Large intestine (tissue), 3 donors: Measurements from ENCODE around the gene GRIN2D. TPM values are rescaled to one million over a fixed set of nuclear protein-coding genes. Genes with fewer than 3 reads are reported as not detected.

Experiments
- DNase-seq, 2 donors: peaks; one replicate each; pipeline versions ENCODE4 v3.0.0 to v3.0.0-alpha.2; 2013
- H3K27ac ChIP-seq: one replicate; pipeline ENCODE4 v1.5.1; 2013; ENCODE audit warnings: low read length
- H3K27me3 ChIP-seq: 2 replicates; pipeline ENCODE4 v1.6.1; 2013; ENCODE audit warnings: low read length; ENCODE audit not compliant: control insufficient read depth, insufficient read depth
- H3K36me3 ChIP-seq: 2 replicates; pipeline ENCODE4 v1.6.1; 2013; ENCODE audit warnings: low read length; ENCODE audit not compliant: control insufficient read depth, insufficient read depth
- H3K4me1 ChIP-seq: one replicate; pipeline ENCODE4 v1.6.1; 2013; ENCODE audit warnings: low read length; ENCODE audit not compliant: control insufficient read depth, insufficient read depth
- H3K4me3 ChIP-seq: one replicate; pipeline ENCODE4 v1.5.1; 2013; ENCODE audit warnings: low read length
- H3K9me3 ChIP-seq: one replicate; pipeline ENCODE4 v1.6.1; 2013; ENCODE audit warnings: mild to moderate bottlenecking, low read depth, low read length, moderate library complexity; ENCODE audit not compliant: control insufficient read depth
- WGBS: methylation state at CpG from one replicate; pipeline ENCODE4 v1.1.5; 2013; ENCODE audit warnings: low lambda C conversion rate; ENCODE audit not compliant: insufficient coverage; 5-methylcytosine and 5-hydroxymethylcytosine counted together
- polyA plus RNA-seq: library from polyadenylated mRNA; unstranded; fragments of 120-200 nt; gene quantifications from one replicate; pipeline ENCODE4 v1.2.1, GENCODE V29; 2013

Gene GRIN2D
- polyA plus RNA-seq, 1 donor: 0.48 TPM

DNA sequence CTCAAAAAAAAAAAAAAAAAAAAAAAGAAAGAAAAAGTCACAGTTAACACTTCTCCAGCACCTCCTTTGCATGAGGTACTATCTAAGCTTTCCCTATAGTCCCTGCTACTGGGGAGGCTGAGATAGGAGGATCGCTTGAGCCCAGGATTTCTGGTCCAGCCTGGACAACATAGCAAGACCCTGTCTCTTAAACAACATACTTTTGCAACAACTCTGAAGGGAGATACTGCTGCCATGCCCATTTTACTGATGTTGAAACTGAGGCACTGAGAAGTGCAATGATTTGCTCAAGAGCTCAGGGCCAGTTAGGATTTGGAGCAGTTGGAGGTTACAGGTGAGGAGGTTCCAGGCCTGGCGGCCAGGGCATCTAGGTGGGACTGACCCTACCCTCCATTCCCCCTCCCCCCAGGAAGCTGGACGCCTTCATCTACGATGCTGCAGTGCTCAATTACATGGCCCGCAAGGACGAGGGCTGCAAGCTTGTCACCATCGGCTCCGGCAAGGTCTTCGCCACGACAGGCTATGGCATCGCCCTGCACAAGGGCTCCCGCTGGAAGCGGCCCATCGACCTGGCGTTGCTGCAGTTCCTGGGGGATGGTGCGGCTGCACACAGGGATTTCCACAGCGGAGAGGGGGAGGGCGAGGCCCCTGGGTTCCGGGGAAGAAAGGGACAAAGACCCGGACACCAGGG, 48.0 kb downstream of the GRIN2D start:
- peaks cover 11% of the 10 kb centered on the region for H3K9me3 ChIP-seq
- H3K4me1 ChIP-seq: peaks cover 8% of the 10 kb centered on the region
- no peak overlapping the region for H3K27ac ChIP-seq
- no peaks in the 10 kb centered on the region for H3K36me3 ChIP-seq
- no peak for DNase-seq
- H3K4me3 ChIP-seq: no peak overlapping the region
- no CpG with 5 or more reads among the region's 20 CpGs for WGBS
- H3K27me3 ChIP-seq: peaks cover 48% of the 10 kb centered on the region

DNA sequence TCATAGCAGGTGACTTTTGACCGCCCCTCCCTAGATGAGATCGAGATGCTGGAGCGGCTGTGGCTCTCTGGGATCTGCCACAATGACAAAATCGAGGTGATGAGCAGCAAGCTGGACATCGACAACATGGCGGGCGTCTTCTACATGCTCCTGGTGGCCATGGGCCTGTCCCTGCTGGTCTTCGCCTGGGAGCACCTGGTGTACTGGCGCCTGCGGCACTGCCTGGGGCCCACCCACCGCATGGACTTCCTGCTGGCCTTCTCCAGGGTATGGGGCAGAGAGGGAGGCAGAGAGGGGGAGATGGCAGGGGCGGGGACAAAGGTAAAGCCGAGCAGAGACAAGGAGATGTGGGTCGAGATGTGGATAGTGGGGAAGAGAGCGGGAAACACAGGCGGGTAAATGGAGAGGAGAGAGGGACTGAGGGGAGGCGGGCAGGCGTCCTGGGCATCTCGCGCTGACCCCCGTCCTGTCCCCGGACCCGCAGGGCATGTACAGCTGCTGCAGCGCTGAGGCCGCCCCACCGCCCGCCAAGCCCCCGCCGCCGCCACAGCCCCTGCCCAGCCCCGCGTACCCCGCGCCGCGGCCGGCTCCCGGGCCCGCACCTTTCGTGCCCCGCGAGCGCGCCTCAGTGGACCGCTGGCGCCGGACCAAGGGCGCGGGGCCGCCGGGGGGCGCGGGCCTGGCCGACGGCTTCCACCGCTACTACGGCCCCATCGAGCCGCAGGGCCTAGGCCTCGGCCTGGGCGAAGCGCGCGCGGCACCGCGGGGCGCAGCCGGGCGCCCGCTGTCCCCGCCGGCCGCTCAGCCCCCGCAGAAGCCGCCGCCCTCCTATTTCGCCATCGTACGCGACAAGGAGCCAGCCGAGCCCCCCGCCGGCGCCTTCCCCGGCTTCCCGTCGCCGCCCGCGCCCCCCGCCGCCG, 48.9 kb downstream of the GRIN2D start:
- Histone ChIP-seq H3K27me3 (peaks cover 44% of the 10 kb centered on the region), H3K9me3 (peaks cover 11% of the 10 kb centered on the region), H3K4me3 (no peak overlapping the region), H3K4me1 (peaks cover 11% of the 10 kb centered on the region), H3K36me3 (peaks cover 3% of the 10 kb centered on the region), H3K27ac (no peak overlapping the region)
- no peak for DNase-seq
- no CpG with 5 or more reads among the region's 94 CpGs for WGBS

DNA sequence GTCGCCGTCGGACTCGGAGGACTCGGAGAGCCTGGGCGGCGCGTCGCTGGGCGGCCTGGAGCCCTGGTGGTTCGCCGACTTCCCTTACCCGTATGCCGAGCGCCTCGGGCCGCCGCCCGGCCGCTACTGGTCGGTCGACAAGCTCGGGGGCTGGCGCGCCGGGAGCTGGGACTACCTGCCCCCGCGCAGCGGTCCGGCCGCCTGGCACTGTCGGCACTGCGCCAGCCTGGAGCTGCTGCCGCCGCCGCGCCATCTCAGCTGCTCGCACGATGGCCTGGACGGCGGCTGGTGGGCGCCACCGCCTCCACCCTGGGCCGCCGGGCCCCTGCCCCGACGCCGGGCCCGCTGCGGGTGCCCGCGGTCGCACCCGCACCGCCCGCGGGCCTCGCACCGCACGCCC, 49.8 kb downstream of the GRIN2D start:
- no peak overlapping the region for H3K4me3 ChIP-seq
- H3K27ac ChIP-seq: no peak overlapping the region
- peaks cover 41% of the 10 kb centered on the region for H3K27me3 ChIP-seq
- H3K36me3 ChIP-seq: peaks cover 12% of the 10 kb centered on the region
- H3K4me1 ChIP-seq: peaks cover 11% of the 10 kb centered on the region
- DNase-seq: no peak
- WGBS: no CpG with 5 or more reads among the region's 60 CpGs
- H3K9me3 ChIP-seq: peaks cover 11% of the 10 kb centered on the region

Other genes starting within 250 kb of the GRIN2D start
- 45.1 TPM for gene LIG1, start 223.3 kb upstream of the GRIN2D start, polyA plus RNA-seq
- gene ZSWIM9, start 223.0 kb upstream of the GRIN2D start, polyA plus RNA-seq: 6.7 TPM
- 40.9 TPM for gene CARD8, start 137.8 kb upstream of the GRIN2D start, polyA plus RNA-seq
- gene ZNF114, start 123.6 kb upstream of the GRIN2D start, polyA plus RNA-seq: 2.2 TPM
- gene EMP3, start 68.1 kb upstream of the GRIN2D start, polyA plus RNA-seq: 43.6 TPM
- gene TMEM143, start 29.7 kb upstream of the GRIN2D start, polyA plus RNA-seq: 10.3 TPM
- 0.12 TPM for gene SYNGR4, start 29.3 kb upstream of the GRIN2D start, polyA plus RNA-seq
- gene KDELR1, start 2.1 kb upstream of the GRIN2D start, polyA plus RNA-seq: 253 TPM
- 19.3 TPM for gene GRWD1, start 52.3 kb downstream of the GRIN2D start, polyA plus RNA-seq
- 0.70 TPM for gene KCNJ14, start 61.9 kb downstream of the GRIN2D start, polyA plus RNA-seq
- gene CYTH2, start 75.7 kb downstream of the GRIN2D start, polyA plus RNA-seq: 63.8 TPM
- 7.2 TPM for gene LMTK3, start 118.2 kb downstream of the GRIN2D start, polyA plus RNA-seq
- gene SULT2B1, start 158.5 kb downstream of the GRIN2D start, polyA plus RNA-seq: 1.0 TPM
- 4.2 TPM for gene SPACA4, start 213.1 kb downstream of the GRIN2D start, polyA plus RNA-seq
- 77.5 TPM for gene FAM83E, start 221.4 kb downstream of the GRIN2D start, polyA plus RNA-seq
- gene RPL18, start 225.5 kb downstream of the GRIN2D start, polyA plus RNA-seq: 2,091 TPM
- 20.1 TPM for gene SPHK2, start 225.8 kb downstream of the GRIN2D start, polyA plus RNA-seq
- gene DBP, start 243.7 kb downstream of the GRIN2D start, polyA plus RNA-seq: 4.0 TPM